ENCODE data around the gene XYLT1. TPM values are rescaled to one million over a fixed set of nuclear protein-coding genes. Genes with fewer than 3 reads are reported as not detected.
A peak's percentile ranks its signal among the peaks of the same experiment; 100 is the strongest.

Gene XYLT1
- total RNA-seq, 6 experiments from 2014 or later = 0.48 to 2.0 (median 0.59) TPM

DNA sequence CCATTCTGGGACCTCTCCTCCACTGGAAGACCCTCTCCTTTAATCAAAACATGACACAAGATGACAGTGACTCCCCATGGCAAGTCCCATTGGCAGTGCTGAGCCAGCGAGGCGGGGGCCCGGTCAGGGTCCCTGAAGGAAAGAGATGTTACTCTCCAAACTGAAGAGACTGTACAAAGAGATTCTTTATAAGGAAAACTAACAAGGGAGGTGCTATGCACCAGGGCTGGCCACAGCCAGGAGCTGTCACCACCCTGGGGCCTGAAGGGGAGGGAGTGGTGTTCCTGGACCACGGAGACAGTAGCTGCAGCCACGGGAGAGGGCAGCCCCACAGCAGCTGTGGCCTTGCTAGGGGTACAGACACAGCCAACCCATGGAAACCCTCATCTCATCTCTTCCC lies 123.1 kb downstream of the XYLT1 start:
- no peak for DNase-seq

DNA sequence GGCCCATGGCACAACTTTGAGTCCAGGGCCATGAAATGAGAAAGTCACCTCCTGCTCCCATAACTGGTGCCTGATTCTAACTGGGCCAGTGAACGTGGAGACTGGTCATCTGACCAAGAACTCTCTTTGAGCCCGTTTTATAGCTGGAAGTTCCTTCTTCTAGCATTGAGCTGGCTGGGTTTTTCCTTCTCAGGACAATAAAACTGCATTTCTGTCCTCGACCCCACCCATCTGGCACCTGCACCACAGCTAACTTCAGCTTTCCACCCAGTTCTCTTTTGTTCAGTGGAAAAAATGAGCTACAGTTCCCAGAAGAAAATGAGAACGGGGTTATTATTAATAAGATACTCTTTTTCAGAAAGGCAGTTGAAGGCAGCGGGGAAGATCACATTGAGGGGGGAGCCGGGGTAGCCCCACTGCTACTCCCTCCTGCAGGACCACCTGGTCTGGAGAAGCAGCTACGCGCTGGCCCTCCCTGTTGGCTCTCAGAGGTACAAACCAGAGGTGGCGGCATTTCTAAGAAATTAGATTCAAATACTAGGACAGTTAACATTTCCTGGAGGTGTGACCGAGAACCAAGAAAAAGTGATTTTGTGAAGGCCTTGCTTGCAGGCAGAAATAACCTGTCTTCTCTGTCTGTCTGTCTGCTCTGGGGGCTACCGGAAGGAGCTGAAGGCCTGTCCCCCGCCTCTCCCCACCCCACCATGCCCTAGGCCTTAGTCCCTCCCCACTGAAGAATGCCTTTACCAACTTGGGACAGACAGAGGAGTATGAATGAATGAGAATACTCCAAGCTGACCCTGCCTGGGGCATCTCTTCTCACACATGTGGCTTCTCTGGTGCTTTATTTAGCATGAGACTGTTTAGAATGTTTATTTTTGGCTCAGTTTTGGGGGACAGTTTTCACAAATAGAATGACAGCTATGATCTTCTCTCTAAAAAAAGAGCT lies 123.9 kb downstream of the XYLT1 start:
- H3K36me3 ChIP-seq = no peaks in the 10 kb centered on the region
- H3K27me3 ChIP-seq = no peaks in the 10 kb centered on the region
- H3K4me3 ChIP-seq = no peak overlapping the region
- H3K9me3 ChIP-seq = no peaks in the 10 kb centered on the region
- TF ChIP-seq, protein P1, sequence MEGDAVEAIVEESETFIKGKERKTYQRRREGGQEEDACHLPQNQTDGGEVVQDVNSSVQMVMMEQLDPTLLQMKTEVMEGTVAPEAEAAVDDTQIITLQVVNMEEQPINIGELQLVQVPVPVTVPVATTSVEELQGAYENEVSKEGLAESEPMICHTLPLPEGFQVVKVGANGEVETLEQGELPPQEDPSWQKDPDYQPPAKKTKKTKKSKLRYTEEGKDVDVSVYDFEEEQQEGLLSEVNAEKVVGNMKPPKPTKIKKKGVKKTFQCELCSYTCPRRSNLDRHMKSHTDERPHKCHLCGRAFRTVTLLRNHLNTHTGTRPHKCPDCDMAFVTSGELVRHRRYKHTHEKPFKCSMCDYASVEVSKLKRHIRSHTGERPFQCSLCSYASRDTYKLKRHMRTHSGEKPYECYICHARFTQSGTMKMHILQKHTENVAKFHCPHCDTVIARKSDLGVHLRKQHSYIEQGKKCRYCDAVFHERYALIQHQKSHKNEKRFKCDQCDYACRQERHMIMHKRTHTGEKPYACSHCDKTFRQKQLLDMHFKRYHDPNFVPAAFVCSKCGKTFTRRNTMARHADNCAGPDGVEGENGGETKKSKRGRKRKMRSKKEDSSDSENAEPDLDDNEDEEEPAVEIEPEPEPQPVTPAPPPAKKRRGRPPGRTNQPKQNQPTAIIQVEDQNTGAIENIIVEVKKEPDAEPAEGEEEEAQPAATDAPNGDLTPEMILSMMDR (IDR thresholded peaks at IDR 0.05) = no peak
- no peak for TF ChIP-seq POLR2A (IDR thresholded peaks at IDR 0.05)
- no peak overlapping the region for H3K27ac ChIP-seq
- ATAC-seq (no peak), DNase-seq (no peak)
- intact Hi-C loops (cut with DNase I) = no loop called here
- 68% methylated on average over 9 of the region's 12 CpGs for WGBS (ENCODE audit: insufficient coverage, low coverage, low lambda C conversion rate, missing lambda C conversion rate)
- no peaks in the 10 kb centered on the region for H3K4me1 ChIP-seq

More for the DNA sequence above, 123.1 kb downstream of the XYLT1 start:
- TF ChIP-seq, protein P1 (IDR thresholded peaks at IDR 0.05) = no peak
- no peak for TF ChIP-seq POLR2A (IDR thresholded peaks at IDR 0.05)
- intact Hi-C loops (cut with DNase I) = no loop called here
- H3K4me3 ChIP-seq = no peak overlapping the region
- no peaks in the 10 kb centered on the region for H3K9me3 ChIP-seq
- H3K27me3 ChIP-seq = no peaks in the 10 kb centered on the region
- H3K4me1 ChIP-seq = no peaks in the 10 kb centered on the region
- ATAC-seq = no peak
- no peaks in the 10 kb centered on the region for H3K36me3 ChIP-seq
- WGBS (ENCODE audit: insufficient coverage, low coverage, low lambda C conversion rate, missing lambda C conversion rate) = 90% methylated on average over 2 of the region's 5 CpGs
- H3K27ac ChIP-seq = no peak overlapping the region

DNA sequence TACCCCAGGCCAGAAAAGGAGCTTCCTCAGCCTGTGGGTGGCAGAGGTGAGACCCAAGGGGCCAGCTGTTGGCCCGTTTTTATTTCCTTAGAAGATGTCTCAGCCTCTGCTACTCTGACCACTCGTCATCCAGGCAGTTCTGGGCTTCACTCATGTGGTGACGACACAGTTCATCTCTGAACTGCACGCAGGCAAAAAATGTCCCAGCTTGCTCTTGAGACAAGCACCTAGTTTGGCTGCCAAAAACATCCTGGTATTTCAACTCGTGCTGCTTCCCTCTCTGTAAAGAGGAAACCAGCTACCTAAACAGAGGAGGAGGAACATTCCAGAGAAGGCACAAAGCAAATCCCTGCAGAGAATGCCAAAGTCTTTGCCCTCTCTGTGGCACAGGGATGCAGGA lies 125.7 kb downstream of the XYLT1 start:
- Histone ChIP-seq H3K27me3 (no peaks in the 10 kb centered on the region), H3K9me3 (no peaks in the 10 kb centered on the region), H3K4me1 (no peaks in the 10 kb centered on the region), H3K36me3 (no peaks in the 10 kb centered on the region), H3K27ac (no peak overlapping the region), H3K4me3 (no peak overlapping the region)
- intact Hi-C loops (cut with DNase I) = no loop called here
- no peak for TF ChIP-seq POLR2A (IDR thresholded peaks at IDR 0.05)
- TF ChIP-seq, protein P1 (IDR thresholded peaks at IDR 0.05) = no peak
- DNase-seq = no peak
- ATAC-seq = peak in 2 of 4 donors; percentile 20 to 47
- 20% methylated on average over 5 of the region's 5 CpGs for WGBS (ENCODE audit: insufficient coverage, low coverage, low lambda C conversion rate, missing lambda C conversion rate)

DNA sequence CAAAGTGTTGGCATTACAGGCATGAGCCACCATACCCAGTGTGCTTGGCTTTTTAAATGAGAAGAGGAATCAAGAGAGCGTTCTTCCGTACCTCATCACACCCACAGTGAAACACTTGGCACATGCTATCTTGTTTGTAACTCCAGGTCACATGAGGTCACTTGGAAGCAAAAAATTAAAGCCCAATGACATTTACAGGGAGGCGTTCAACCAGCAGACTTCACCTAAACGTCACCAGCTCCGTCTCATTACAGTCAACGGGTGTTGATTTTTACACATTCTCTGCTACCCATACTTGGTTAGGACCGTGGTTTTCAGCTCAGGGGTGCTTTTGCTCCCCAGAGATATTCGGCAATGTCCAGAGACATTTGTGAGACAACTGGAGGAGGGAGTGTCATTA lies 127.0 kb downstream of the XYLT1 start:
- Histone ChIP-seq H3K9me3 (no peaks in the 10 kb centered on the region), H3K27ac (no peak overlapping the region), H3K36me3 (no peaks in the 10 kb centered on the region), H3K4me1 (no peaks in the 10 kb centered on the region), H3K4me3 (no peak overlapping the region), H3K27me3 (no peaks in the 10 kb centered on the region)
- 46% methylated on average over 8 of the region's 8 CpGs for WGBS (ENCODE audit: insufficient coverage, low coverage, low lambda C conversion rate, missing lambda C conversion rate)
- TF ChIP-seq, protein P1 (IDR thresholded peaks at IDR 0.05) = no peak
- no peak for TF ChIP-seq POLR2A (IDR thresholded peaks at IDR 0.05)
- ATAC-seq (peak in 2 of 4 donors; percentile 19 to 36), DNase-seq (no peak)
- intact Hi-C loops (cut with DNase I) = no loop called here
